Endothelial cell of umbilical vein (primary cell): ENCODE results near the gene CRK. TPM values are rescaled to one million over a fixed set of nuclear protein-coding genes. Genes with fewer than 3 reads are reported as not detected.

Source experiments
- BruUV-seq: library from RNA; stranded (reverse); fragments of 400-500 nt; replicated peaks from 2 replicates; lab custom pipeline; 2021; lab: Mats Ljungman, UMichigan
- CTCF ChIA-PET: fragments of 300-600, 350-600 bp; sonication (Branson Sonifier 250); formaldehyde crosslinking; loops from one replicate; lab custom pipeline; 2021; ENCODE audit warnings: antibody characterized with exemption, inconsistent platforms; lab: Charles Lee
- POLR2A ChIA-PET: fragments of 300-600, 350-600 bp; sonication (Branson Sonifier 250); formaldehyde crosslinking; loops from one replicate; lab custom pipeline; 2021; ENCODE audit warnings: antibody characterized with exemption, inconsistent platforms; lab: Charles Lee
- DNase-seq: peaks from one replicate; pipeline ENCODE4 v3.0.0-alpha.2; 2011; ENCODE audit warnings: low read depth, low spot score
- FAIRE-seq: peaks from 2 replicates; lab custom pipeline; 2011; peaks lifted over from hg19 to GRCh38; lab: Jason Lieb, UNC
- H2AFZ ChIP-seq: 2 replicates; pipeline ENCODE4 v1.6.0; 2012; ENCODE audit warnings: low read depth, low read length, control low read depth, inconsistent platforms
- H3K27ac ChIP-seq: 2 replicates; pipeline ENCODE4 v1.5.1; 2011; ENCODE audit warnings: low read depth, mild to moderate bottlenecking, control low read depth, low read length, moderate library complexity; ENCODE audit not compliant: insufficient read depth
- H3K27me3 ChIP-seq, 2 experiments: 2 replicates each; pipeline versions ENCODE4 v1.6.0 to v1.6.1; 2011; ENCODE audit warnings: low read length in 2 of 2, mixed read lengths in 1 of 2; ENCODE audit not compliant: control insufficient read depth in 2 of 2, insufficient read depth in 2 of 2
- H3K36me3 ChIP-seq, 2 experiments: 2 replicates in 1 of 2; 3 replicates in 1 of 2; pipeline ENCODE4 v1.5.1; 2011; ENCODE audit warnings: low read length in 2 of 2, mild to moderate bottlenecking in 1 of 2, moderate library complexity in 1 of 2; ENCODE audit not compliant: control insufficient read depth in 2 of 2, insufficient read depth in 2 of 2; ENCODE audit errors: extremely low read depth in 1 of 2
- H3K4me1 ChIP-seq: 3 replicates; pipeline ENCODE4 v1.5.1; 2011; ENCODE audit warnings: mild to moderate bottlenecking, low read length; ENCODE audit not compliant: control insufficient read depth, insufficient read depth; ENCODE audit errors: extremely low read depth
- H3K4me2 ChIP-seq: 2 replicates; pipeline ENCODE4 v1.6.1; 2011; ENCODE audit warnings: low read length, control low read depth, mixed read lengths; ENCODE audit not compliant: insufficient read depth
- H3K4me3 ChIP-seq, 3 experiments: fragments of 200-600 bp in 1 of 3; sonication (generic), shearing (Covaris generic) in 1 of 3; replicated peaks in 1 of 3; 2 replicates each; pipeline ENCODE4 v1.5.1; 2011 to 2016; ENCODE audit warnings: control low read depth in 3 of 3, low read length in 3 of 3, mild to moderate bottlenecking in 2 of 3, inconsistent platforms in 1 of 3, low read depth in 1 of 3, moderate library complexity in 1 of 3; ENCODE audit not compliant: insufficient read depth in 1 of 3
- H3K79me2 ChIP-seq: 2 replicates; pipeline ENCODE4 v1.6.0; 2012; ENCODE audit warnings: low read length, inconsistent platforms; ENCODE audit not compliant: control insufficient read depth, insufficient read depth
- H3K9ac ChIP-seq: replicated peaks from 2 replicates; pipeline ENCODE3; 2011; ENCODE audit warnings: low read length, control low read depth; ENCODE audit not compliant: insufficient read depth; ENCODE audit errors: extremely low read depth
- H3K9me1 ChIP-seq: replicated peaks from 3 replicates; pipeline ENCODE4 v1.6.0; 2011; ENCODE audit warnings: mild to moderate bottlenecking, low read length; ENCODE audit not compliant: control insufficient read depth, insufficient read depth; ENCODE audit errors: extremely low read depth
- H3K9me3 ChIP-seq: replicated peaks from 2 replicates; pipeline ENCODE4 v1.5.1; 2012; ENCODE audit warnings: low read length, inconsistent platforms; ENCODE audit not compliant: control insufficient read depth, insufficient read depth
- H4K20me1 ChIP-seq: replicated peaks from 2 replicates; pipeline ENCODE3; 2011; ENCODE audit warnings: mild to moderate bottlenecking, low read length; ENCODE audit not compliant: control insufficient read depth, insufficient read depth; ENCODE audit errors: extremely low read depth
- EZH2 ChIP-seq: IDR thresholded peaks from 2 replicates; pipeline ENCODE4 v1.6.1; 2012; ENCODE audit warnings: borderline replicate concordance, low read depth, mild to moderate bottlenecking, moderate library complexity, low read length, inconsistent platforms; ENCODE audit not compliant: severe bottlenecking
- FOS ChIP-seq: IDR thresholded peaks from 2 replicates; pipeline ENCODE4 v1.6.1; 2011; ENCODE audit warnings: mild to moderate bottlenecking, low read length, moderate library complexity, borderline replicate concordance; ENCODE audit not compliant: insufficient read depth
- GATA2 ChIP-seq: IDR thresholded peaks from 2 replicates; pipeline ENCODE4 v1.7.0; 2011; ENCODE audit warnings: low read depth, mild to moderate bottlenecking, moderate library complexity, mixed read lengths, low read length; ENCODE audit not compliant: insufficient read length, insufficient read depth
- JUN ChIP-seq: IDR thresholded peaks from 2 replicates; pipeline ENCODE4 v1.6.1; 2011; ENCODE audit warnings: borderline replicate concordance, low read depth; ENCODE audit not compliant: insufficient read length, insufficient read depth
- MYC ChIP-seq: IDR thresholded peaks from one replicate; pipeline ENCODE4 v1.6.1; 2011; ENCODE audit warnings: mild to moderate bottlenecking, low read depth, low read length
- POLR2A ChIP-seq: IDR thresholded peaks from 2 replicates; pipeline ENCODE4 v1.6.1; 2012; ENCODE audit warnings: low read depth, mild to moderate bottlenecking, control low read depth, low read length
- POLR2AphosphoS5 ChIP-seq: IDR thresholded peaks from 2 replicates; pipeline ENCODE4 v1.6.1; 2012; ENCODE audit warnings: low read depth, mild to moderate bottlenecking, control low read depth, low read length, moderate library complexity; ENCODE audit not compliant: insufficient read depth
- dilution Hi-C: fragments of 300-500 bp; cut with MboI; formaldehyde crosslinking; loops from one replicate; pipeline ENCODE4 v1.15.0; 2019; ENCODE audit warnings: low sequenced_read_pairs; ENCODE audit not compliant: extremely low pct_ligation_motif_present
- intact Hi-C: fragments of 100-400 bp; cut with micrococcal nuclease; formaldehyde crosslinking; loops from one replicate; pipeline ENCODE4 v1.10.0; 2022
- polyA plus RNA-seq, 4 experiments: library from polyadenylated mRNA; depleted of rRNA in 3 of 4; stranded (reverse) in 3 of 4; unstranded in 1 of 4; fragments of >200 nt; gene quantifications; 2 replicates each; pipeline versions ENCODE4 v1.2.1 to v1.2.3, GENCODE V29; 2011 to 2012; ENCODE audit warnings: missing spikeins in 1 of 4
- total RNA-seq: library from RNA; stranded (reverse); gene quantifications from 2 replicates; pipeline ENCODE4 v1.2.3, GENCODE V29; 2021
- TF ChIP-seq, protein P1 (sequence below): IDR thresholded peaks from 2 replicates; pipeline ENCODE4 v1.6.1; 2011; ENCODE audit not compliant: insufficient read depth, insufficient read length
- TF ChIP-seq, protein P2 (sequence below), 2 donors: IDR thresholded peaks; 1 replicate in 1 of 2; 2 replicates in 1 of 2; pipeline ENCODE4 v1.5.1; 2011; ENCODE audit warnings: low read length in 2 of 2, mild to moderate bottlenecking in 2 of 2, moderate library complexity in 2 of 2, control low read depth in 1 of 2, inconsistent platforms in 1 of 2, low read depth in 1 of 2; ENCODE audit not compliant: insufficient read depth in 1 of 2; ENCODE audit errors: extremely low read depth in 1 of 2

The CRK gene
- total and polyA plus RNA-seq, 2 donors (not counting 3 experiments of a cell fraction or from before 2014, with no cell fraction given) = 52.8 to 67.2 TPM

DNA sequence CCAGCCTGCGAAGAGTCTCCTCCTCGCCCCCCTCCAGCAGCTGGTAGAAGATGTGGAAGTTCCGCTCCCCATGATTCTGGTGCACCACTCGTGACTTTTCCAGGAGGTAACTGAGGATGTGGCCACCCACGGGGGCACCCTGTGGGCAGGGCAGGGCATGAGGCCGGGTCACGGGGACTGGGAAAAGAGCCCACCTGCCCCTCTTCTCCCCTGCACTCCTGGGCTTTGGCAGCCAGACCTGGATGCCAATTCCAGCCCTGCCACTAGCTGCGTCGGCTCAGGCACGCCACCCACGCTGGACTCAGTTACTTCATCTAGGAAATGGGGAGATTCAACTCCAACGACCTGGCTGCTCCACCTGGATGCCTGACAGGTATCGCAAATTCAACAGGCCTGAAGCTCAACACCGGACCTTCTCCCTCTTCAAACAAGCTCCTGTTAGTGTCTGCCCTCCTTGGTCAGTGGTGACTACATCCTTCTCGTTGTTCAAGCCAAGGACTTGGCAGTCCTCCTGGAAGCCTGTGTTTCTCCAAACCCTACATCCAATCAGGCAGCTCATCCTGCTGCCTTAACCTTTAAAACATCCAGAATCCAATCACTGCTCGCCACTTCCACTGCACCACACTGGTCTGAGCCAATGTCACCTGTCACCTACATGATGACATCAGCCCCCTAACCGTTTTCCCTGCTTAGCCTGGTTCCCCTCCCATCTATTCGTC, 24.9 kb upstream of the CRK start:
- Histone ChIP-seq H3K27me3 (no peaks in the 10 kb centered on the region), H3K9me3 (no peaks in the 10 kb centered on the region), H3K4me1 (peaks cover 3% of the 10 kb centered on the region), H3K79me2 (peaks cover 13% of the 10 kb centered on the region), H3K9ac (no peak overlapping the region), H3K27ac (no peak overlapping the region), H4K20me1 (no peaks in the 10 kb centered on the region), H3K4me2 (no peak overlapping the region), H3K9me1 (no peaks in the 10 kb centered on the region), H3K36me3 (peaks cover 16 to 37% of the 10 kb centered on the region in 2 experiments), H2AFZ (no peak overlapping the region), H3K4me3 (no peak overlapping the region)
- TF ChIP-seq MYC (no peak), EZH2 (no peak), FOS (no peak), POLR2AphosphoS5 (no peak), JUN (no peak), GATA2 (no peak), POLR2A (no peak)
- TF ChIP-seq, protein P1, sequence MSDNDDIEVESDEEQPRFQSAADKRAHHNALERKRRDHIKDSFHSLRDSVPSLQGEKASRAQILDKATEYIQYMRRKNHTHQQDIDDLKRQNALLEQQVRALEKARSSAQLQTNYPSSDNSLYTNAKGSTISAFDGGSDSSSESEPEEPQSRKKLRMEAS = no peak
- TF ChIP-seq, protein P2, sequence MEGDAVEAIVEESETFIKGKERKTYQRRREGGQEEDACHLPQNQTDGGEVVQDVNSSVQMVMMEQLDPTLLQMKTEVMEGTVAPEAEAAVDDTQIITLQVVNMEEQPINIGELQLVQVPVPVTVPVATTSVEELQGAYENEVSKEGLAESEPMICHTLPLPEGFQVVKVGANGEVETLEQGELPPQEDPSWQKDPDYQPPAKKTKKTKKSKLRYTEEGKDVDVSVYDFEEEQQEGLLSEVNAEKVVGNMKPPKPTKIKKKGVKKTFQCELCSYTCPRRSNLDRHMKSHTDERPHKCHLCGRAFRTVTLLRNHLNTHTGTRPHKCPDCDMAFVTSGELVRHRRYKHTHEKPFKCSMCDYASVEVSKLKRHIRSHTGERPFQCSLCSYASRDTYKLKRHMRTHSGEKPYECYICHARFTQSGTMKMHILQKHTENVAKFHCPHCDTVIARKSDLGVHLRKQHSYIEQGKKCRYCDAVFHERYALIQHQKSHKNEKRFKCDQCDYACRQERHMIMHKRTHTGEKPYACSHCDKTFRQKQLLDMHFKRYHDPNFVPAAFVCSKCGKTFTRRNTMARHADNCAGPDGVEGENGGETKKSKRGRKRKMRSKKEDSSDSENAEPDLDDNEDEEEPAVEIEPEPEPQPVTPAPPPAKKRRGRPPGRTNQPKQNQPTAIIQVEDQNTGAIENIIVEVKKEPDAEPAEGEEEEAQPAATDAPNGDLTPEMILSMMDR (IDR thresholded peaks at IDR 0.05; ENCODE audit: extremely low read depth in 1 of 2, insufficient read depth in 1 of 2, low read depth in 1 of 2, low read length in 2 of 2) = no peak
- ChIA-PET CTCF (interaction anchor here (0.7 to 1.5 kb wide), 4 partner anchors 12 to 324 kb away, joined by 3 to 8 read pairs (median 5); partner anchors contain the start of genes INPP5K and MYO1C), POLR2A (interaction anchor here (0.7 to 1.1 kb wide), 2 partner anchors 25 to 171 kb away, joined by 3 to 6 read pairs; partner anchors contain the start of gene CRK)
- DNase-seq = no peak
- dilution Hi-C loops = no loop called here
- FAIRE-seq = no peak
- intact Hi-C loops = no loop called here
- no TSS peak for BruUV-seq
